Vagina (tissue), 2 donors: ENCODE measurements around the gene CNOT2.

Source experiments
- CTCF ChIP-seq, 3 experiments: fragments of 450-650 bp in 2 of 3; fragments of 200-600 bp in 1 of 3; sonication (generic) in 1 of 3; IDR thresholded peaks; one replicate each; pipeline ENCODE4 v1.5.1; 2017 to 2019; ENCODE audit warnings: antibody characterized with exemption in 3 of 3, mild to moderate bottlenecking in 2 of 3, moderate library complexity in 2 of 3
- POLR2A ChIP-seq, 2 donors: fragments of 450-650 bp; IDR thresholded peaks; one replicate each; pipeline ENCODE4 v1.6.1; 2017; ENCODE audit warnings: antibody characterized with exemption in 2 of 2, mild to moderate bottlenecking in 2 of 2, moderate library complexity in 2 of 2

GRCh38 chr12:70267550-70267949, 24.3 kb downstream of the CNOT2 start:
- TF ChIP-seq POLR2A (IDR thresholded peaks at IDR 0.05) (no peak), CTCF (IDR thresholded peaks at IDR 0.05) (no peak)
